Hepatocyte (in vitro differentiated cells): Measurements from ENCODE around the gene PLEKHA6. TPM values are rescaled to one million over a fixed set of nuclear protein-coding genes. Genes with fewer than 3 reads are reported as not detected.
A peak's percentile ranks its signal among the peaks of the same experiment; 100 is the strongest.

Experiments
- DNase-seq: peaks from one replicate; pipeline ENCODE4 v3.0.0-alpha.2; 2016; ENCODE audit warnings: low spot score
- H2AFZ ChIP-seq: fragments of 200-600 bp; sonication (generic); 2 replicates; pipeline ENCODE4 v1.6.0; 2016; ENCODE audit warnings: antibody characterized with exemption, mild to moderate bottlenecking
- H3K27ac ChIP-seq: fragments of 200-600 bp; sonication (generic); 2 replicates; pipeline ENCODE4 v1.5.1; 2016; ENCODE audit warnings: mild to moderate bottlenecking
- H3K27me3 ChIP-seq: fragments of 200-600 bp; sonication (generic); 2 replicates; pipeline ENCODE4 v1.6.1; 2016
- H3K36me3 ChIP-seq: fragments of 200-600 bp; sonication (generic); replicated peaks from 2 replicates; pipeline ENCODE4 v1.5.1; 2016; ENCODE audit warnings: low read depth; ENCODE audit not compliant: insufficient read depth
- H3K4me1 ChIP-seq: fragments of 200-600 bp; sonication (generic); 2 replicates; pipeline ENCODE4 v1.5.1; 2016; ENCODE audit warnings: mild to moderate bottlenecking, moderate library complexity; ENCODE audit not compliant: insufficient read depth
- H3K4me2 ChIP-seq: fragments of 200-600 bp; sonication (generic); 2 replicates; pipeline ENCODE4 v1.6.0; 2016
- H3K4me3 ChIP-seq: fragments of 200-600 bp; sonication (generic); 2 replicates; pipeline ENCODE4 v1.5.1; 2016; ENCODE audit warnings: mild to moderate bottlenecking
- H3K79me2 ChIP-seq: fragments of 200-600 bp; sonication (generic); 2 replicates; pipeline ENCODE4 v1.6.0; 2017; ENCODE audit warnings: mild to moderate bottlenecking
- H3K9me2 ChIP-seq: fragments of 200-600 bp; sonication (generic); replicated peaks from 2 replicates; pipeline ENCODE4 v1.6.0; 2017; ENCODE audit warnings: mild to moderate bottlenecking; ENCODE audit not compliant: insufficient read depth
- H3K9me3 ChIP-seq: fragments of 200-600 bp; sonication (generic); 2 replicates; pipeline ENCODE4 v1.5.1; 2016; ENCODE audit warnings: low read depth, mild to moderate bottlenecking
- H4K20me1 ChIP-seq: fragments of 200-600 bp; sonication (generic); 2 replicates; pipeline ENCODE4 v1.6.0; 2016; ENCODE audit warnings: mild to moderate bottlenecking; ENCODE audit not compliant: insufficient read depth, poor library complexity, severe bottlenecking
- EZH2 ChIP-seq: fragments of 200-600 bp; sonication (generic); IDR thresholded peaks from 2 replicates; pipeline ENCODE4 v1.6.1; 2016; ENCODE audit warnings: antibody characterized with exemption, mild to moderate bottlenecking, borderline replicate concordance
- EZH2phosphoT487 ChIP-seq: fragments of 200-600 bp; sonication (generic); IDR thresholded peaks from one replicate; pipeline ENCODE4 v1.6.1; 2018; ENCODE audit warnings: antibody characterized with exemption, mild to moderate bottlenecking, low read depth, moderate library complexity; ENCODE audit not compliant: unreplicated experiment, severe bottlenecking
- WGBS: methylation state at CpG from one replicate; pipeline ENCODE4 v1.1.6; 2016; ENCODE audit warnings: low lambda C conversion rate; ENCODE audit errors: missing lambda C conversion rate; 5-methylcytosine and 5-hydroxymethylcytosine counted together
- polyA plus RNA-seq: library from polyadenylated mRNA; unstranded; fragments of >200 nt; fragmentation: Nextera tagmentation; extraction: Ambion mirVana; gene quantifications from 2 replicates; pipeline ENCODE4 v1.2.1, GENCODE V29; 2016
- total RNA-seq: library from RNA; depleted of rRNA; stranded (reverse); fragments of >200 nt; gene quantifications from 2 replicates; pipeline ENCODE4 v1.2.3, GENCODE V29; 2014
- TF ChIP-seq, protein P1 (sequence below): fragments of 200-600 bp; sonication (generic); IDR thresholded peaks from 2 replicates; pipeline ENCODE4 v1.5.1; 2016; ENCODE audit warnings: antibody characterized with exemption, mild to moderate bottlenecking; ENCODE audit not compliant: poor library complexity

Gene PLEKHA6
- total and polyA plus RNA-seq, 2 experiments from 2014 or later: 14.3 to 31.5 TPM

DNA sequence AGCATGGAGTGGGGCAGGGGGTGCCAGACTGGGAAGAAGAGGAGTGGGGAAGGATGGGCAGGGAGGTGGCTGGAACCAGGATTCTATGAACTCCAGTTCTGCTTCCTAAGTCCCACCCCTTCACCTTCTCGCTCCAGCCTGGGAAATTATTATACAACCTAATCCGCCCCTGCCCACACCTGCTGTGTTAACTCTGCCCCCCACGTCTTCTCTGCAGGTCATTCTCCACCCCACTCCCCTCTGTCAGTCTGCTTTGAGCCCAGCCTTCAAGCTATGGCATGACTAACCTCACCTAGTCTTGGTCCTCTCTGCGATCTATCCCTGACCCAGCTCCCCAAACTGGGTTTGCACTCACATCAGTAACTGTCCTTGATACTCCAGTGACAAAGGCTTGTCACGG is 99.9 kb downstream of the PLEKHA6 start:
- H3K4me1 ChIP-seq: peaks cover 11% of the 10 kb centered on the region
- H3K36me3 ChIP-seq: no peaks in the 10 kb centered on the region
- H3K79me2 ChIP-seq: no peaks in the 10 kb centered on the region
- WGBS: 89% methylated on average over 5 of the region's 5 CpGs
- no peak overlapping the region for H2AFZ ChIP-seq
- TF ChIP-seq EZH2phosphoT487: no peak
- TF ChIP-seq, protein P1, sequence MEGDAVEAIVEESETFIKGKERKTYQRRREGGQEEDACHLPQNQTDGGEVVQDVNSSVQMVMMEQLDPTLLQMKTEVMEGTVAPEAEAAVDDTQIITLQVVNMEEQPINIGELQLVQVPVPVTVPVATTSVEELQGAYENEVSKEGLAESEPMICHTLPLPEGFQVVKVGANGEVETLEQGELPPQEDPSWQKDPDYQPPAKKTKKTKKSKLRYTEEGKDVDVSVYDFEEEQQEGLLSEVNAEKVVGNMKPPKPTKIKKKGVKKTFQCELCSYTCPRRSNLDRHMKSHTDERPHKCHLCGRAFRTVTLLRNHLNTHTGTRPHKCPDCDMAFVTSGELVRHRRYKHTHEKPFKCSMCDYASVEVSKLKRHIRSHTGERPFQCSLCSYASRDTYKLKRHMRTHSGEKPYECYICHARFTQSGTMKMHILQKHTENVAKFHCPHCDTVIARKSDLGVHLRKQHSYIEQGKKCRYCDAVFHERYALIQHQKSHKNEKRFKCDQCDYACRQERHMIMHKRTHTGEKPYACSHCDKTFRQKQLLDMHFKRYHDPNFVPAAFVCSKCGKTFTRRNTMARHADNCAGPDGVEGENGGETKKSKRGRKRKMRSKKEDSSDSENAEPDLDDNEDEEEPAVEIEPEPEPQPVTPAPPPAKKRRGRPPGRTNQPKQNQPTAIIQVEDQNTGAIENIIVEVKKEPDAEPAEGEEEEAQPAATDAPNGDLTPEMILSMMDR: no peak
- TF ChIP-seq EZH2: no peak
- no peak overlapping the region for H3K27ac ChIP-seq
- no peaks in the 10 kb centered on the region for H3K27me3 ChIP-seq
- H4K20me1 ChIP-seq: no peaks in the 10 kb centered on the region
- H3K4me2 ChIP-seq: no peak overlapping the region
- DNase-seq: no peak
- H3K9me2 ChIP-seq: no peaks in the 10 kb centered on the region
- H3K4me3 ChIP-seq: no peak overlapping the region
- no peaks in the 10 kb centered on the region for H3K9me3 ChIP-seq

DNA sequence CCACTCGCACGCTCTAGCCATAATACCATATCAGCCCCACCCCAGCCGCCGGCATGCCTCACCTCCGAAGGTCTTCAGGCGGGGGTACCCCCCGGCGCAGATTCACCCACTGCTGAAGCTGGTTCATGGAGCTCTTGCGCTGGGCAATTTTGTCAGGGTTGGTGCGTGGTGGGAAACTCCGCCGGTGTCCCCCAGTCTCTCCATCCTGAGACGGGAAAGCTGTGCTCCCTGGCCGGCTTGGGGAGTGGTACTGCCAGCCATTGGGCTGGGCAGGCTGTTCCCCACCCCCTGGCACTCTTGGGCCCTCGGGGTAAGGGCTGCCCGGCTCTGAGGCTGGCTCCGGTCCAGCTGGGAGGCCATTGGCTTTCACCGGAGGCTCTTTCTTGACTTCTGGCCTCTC is 100.5 kb downstream of the PLEKHA6 start:
- Histone ChIP-seq H3K4me2 (no peak overlapping the region), H3K36me3 (no peaks in the 10 kb centered on the region), H3K4me3 (no peak overlapping the region), H3K27ac (no peak overlapping the region), H3K9me3 (no peaks in the 10 kb centered on the region), H3K27me3 (no peaks in the 10 kb centered on the region), H3K4me1 (peaks cover 11% of the 10 kb centered on the region), H2AFZ (no peak overlapping the region), H3K9me2 (no peaks in the 10 kb centered on the region), H4K20me1 (no peaks in the 10 kb centered on the region), H3K79me2 (no peaks in the 10 kb centered on the region)
- DNase-seq: no peak
- TF ChIP-seq EZH2 (no peak), EZH2phosphoT487 (no peak)
- TF ChIP-seq, protein P1: no peak
- 95% methylated on average over 18 of the region's 18 CpGs for WGBS

DNA sequence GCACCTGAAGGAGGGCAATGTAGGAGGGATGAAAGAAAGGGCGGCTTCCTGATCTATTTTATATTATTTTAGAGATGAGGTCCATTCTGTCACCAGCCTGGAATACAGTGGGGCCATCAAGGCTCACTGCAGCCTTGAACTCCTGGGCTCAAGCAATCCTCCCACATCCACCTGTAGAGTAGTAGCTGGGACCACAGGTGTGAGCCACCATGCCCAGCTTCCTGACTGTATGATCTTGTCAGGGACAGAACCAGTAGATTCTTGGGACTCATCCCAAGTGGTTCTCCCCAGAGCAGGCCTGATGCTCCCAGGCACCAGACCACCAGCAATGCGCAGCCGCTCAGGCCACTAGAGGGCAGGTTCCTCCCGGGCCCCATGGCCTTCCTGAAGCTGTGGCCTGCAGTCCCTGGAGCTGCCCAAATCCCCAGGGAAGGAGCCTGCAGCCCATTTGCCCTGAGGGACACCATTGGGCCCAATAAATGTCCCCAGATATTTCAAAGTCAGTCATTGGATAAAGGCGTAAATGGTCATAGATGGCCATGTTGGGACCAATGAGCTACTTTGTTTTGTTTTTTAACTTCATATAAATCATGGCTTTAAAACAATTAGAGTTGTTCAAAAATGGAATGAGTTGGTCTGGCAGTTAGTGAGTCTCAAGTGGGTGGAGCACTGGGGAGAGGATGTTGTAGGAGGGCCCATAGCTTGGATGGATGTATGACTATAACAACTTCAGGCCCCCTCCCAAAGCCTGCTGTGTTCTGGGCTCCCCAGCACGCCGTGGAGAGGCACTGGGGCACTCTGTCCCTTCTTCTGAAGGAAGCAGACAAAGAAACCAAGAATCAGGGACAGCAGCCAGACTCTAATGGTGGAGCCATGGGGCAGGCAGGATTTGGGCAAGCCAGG is 101.3 kb downstream of the PLEKHA6 start:
- TF ChIP-seq, protein P1: peak; percentile 60
- no peak for TF ChIP-seq EZH2
- Histone ChIP-seq H3K9me3 (no peaks in the 10 kb centered on the region), H3K9me2 (no peaks in the 10 kb centered on the region), H3K4me1 (peaks cover 5% of the 10 kb centered on the region), H3K36me3 (no peaks in the 10 kb centered on the region), H3K27ac (no peak overlapping the region), H4K20me1 (no peaks in the 10 kb centered on the region), H3K79me2 (no peaks in the 10 kb centered on the region), H3K4me2 (no peak overlapping the region), H2AFZ (no peak overlapping the region), H3K4me3 (no peak overlapping the region), H3K27me3 (no peaks in the 10 kb centered on the region)
- DNase-seq: peak; percentile 74
- 60% methylated on average over 7 of the region's 7 CpGs for WGBS
